ENCODE data around the gene MAP7D2. TPM values are rescaled to one million over a fixed set of nuclear protein-coding genes. Genes with fewer than 3 reads are reported as not detected.

Gene MAP7D2
- total and polyA plus RNA-seq, 2 of the 4 experiments (the other 2 are of a cell fraction), result 0.18 to 0.19 TPM

DNA sequence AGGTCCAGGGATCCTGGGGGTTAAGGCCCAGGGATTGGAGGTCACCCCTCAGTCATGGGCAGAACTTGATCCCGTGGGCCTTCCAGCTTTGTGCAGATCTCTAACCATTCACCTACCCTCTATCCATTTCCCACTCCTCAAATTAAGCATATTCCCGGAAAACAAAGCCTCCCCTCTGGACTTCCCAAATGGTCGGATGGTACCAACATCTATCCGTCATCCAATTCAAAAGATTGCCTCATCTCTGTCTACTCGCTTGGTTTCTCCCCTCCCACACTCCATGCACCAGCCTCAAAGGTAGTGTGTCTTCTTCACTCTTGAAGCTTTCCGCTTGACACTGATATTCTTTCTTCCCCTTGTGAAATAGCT, 125.4 kb downstream of the MAP7D2 start:
- Histone ChIP-seq H2BK15ac (ENCODE audit: low read depth, low read length) (peak overlapping the region; percentile 78; the same call in 1 of the 3 replicates), H3K27ac (ENCODE audit: insufficient read depth, low read length) (peak overlapping the region; percentile 56; the same call in 1 of the 2 replicates), H4K91ac (ENCODE audit: insufficient read depth, low read depth, low read length) (peak overlapping the region; percentile 70), H3K18ac (ENCODE audit: low read depth, low read length) (peak overlapping the region; percentile 87), H2BK20ac (ENCODE audit: low read depth, low read length) (no peak overlapping the region), H2AK5ac (ENCODE audit: low read depth, low read length) (0 out of 2 replicates have a peak overlapping the region, but pooled peaks have one; percentile 48), H3K36me3 (ENCODE audit: control insufficient read depth, insufficient read depth, low read length) (no peaks in the 10 kb centered on the region), H3K4me2 (ENCODE audit: low read depth, low read length) (peak overlapping the region; percentile 94), H3K9me3 (ENCODE audit: control insufficient read depth, insufficient read depth, low read length) (no peaks in the 10 kb centered on the region), H2AK9ac (replicated peaks; ENCODE audit: low read depth, low read length, poor library complexity) (no peak overlapping the region), H3K9ac (ENCODE audit: low read depth, low read length) (peak overlapping the region; percentile 50), H4K20me1 (ENCODE audit: insufficient read depth, low read length) (no peaks in the 10 kb centered on the region), H4K5ac (ENCODE audit: low read depth, low read length) (peak overlapping the region; percentile 99), H3K56ac (ENCODE audit: extremely low read depth, insufficient read depth, low read length) (no peak overlapping the region), H4K8ac (ENCODE audit: low read depth in 2 of 2, low read length in 2 of 2) (peak overlapping the region; percentile 93 to 99), H2AFZ (replicated peaks; ENCODE audit: low read length, poor library complexity) (peak overlapping the region; percentile 89), H3K14ac (replicated peaks; ENCODE audit: low read depth, low read length) (peak overlapping the region; percentile 17; the same call in 1 of the 2 replicates), H3K23ac (ENCODE audit: low read depth, low read length) (no peak overlapping the region), H3K9me1 (ENCODE audit: insufficient read depth, low read length) (0 out of 2 replicates have a peak, but pooled peaks cover 3% of the 10 kb centered on the region), H3K27me3 (ENCODE audit: control insufficient read depth, insufficient read depth, low read length) (peaks cover 1% of the 10 kb centered on the region), H3K4me1 (ENCODE audit: control insufficient read depth, insufficient read depth, low read length) (no peaks in the 10 kb centered on the region; the same call in 1 of the 2 replicates), H3K4ac (ENCODE audit: low read depth, low read length) (peak overlapping the region; percentile 33; the same call in 1 of the 2 replicates), H2BK5ac (ENCODE audit: low read depth, low read length, poor library complexity, severe bottlenecking) (peak overlapping the region; percentile 12), H3K79me1 (ENCODE audit: low read depth in 1 of 2, low read length in 2 of 2) (peaks cover 0 to 8% of the 10 kb centered on the region in 2 experiments; a peak in 1 of 4 replicates), H3K4me3 (ENCODE audit: insufficient read depth, low read depth, low read length) (peak overlapping the region; percentile 44; the same call in 1 of the 2 replicates), H2BK120ac (ENCODE audit: low read depth, low read length) (no peak overlapping the region)
- ChIA-PET POLR2A (ENCODE audit: unreplicated experiment) (no interaction called here), CTCF (no interaction called here)
- no peak for DNase-seq
- 68% methylated on average over 5 of the region's 6 CpGs; no CpG with 5 or more reads in 1 of the 2 experiments for WGBS, 2 experiments (ENCODE audit: extremely low coverage in 2 of 2, insufficient read length in 1 of 2)
- intact Hi-C loops (cut with micrococcal nuclease) (loop anchor here (1.0 to 10.0 kb wide), 5 partner anchors 76 to 619 kb away; partner anchors contain the start of gene MAP7D2), dilution Hi-C loops (cut with HindIII; ENCODE audit: low sequenced_read_pairs, unreplicated experiment) (no loop called here), in situ Hi-C loops (cut with MboI; ENCODE audit: low sequenced_read_pairs) (loop anchor here (25.0 kb wide), 1 partner anchor 629 kb away; no protein-coding TSS in a partner anchor)
- no TSS peak for BruUV-seq (replicated peaks)
- ATAC-seq (ENCODE audit: low read depth), result no peak
- TF ChIP-seq, protein P1, sequence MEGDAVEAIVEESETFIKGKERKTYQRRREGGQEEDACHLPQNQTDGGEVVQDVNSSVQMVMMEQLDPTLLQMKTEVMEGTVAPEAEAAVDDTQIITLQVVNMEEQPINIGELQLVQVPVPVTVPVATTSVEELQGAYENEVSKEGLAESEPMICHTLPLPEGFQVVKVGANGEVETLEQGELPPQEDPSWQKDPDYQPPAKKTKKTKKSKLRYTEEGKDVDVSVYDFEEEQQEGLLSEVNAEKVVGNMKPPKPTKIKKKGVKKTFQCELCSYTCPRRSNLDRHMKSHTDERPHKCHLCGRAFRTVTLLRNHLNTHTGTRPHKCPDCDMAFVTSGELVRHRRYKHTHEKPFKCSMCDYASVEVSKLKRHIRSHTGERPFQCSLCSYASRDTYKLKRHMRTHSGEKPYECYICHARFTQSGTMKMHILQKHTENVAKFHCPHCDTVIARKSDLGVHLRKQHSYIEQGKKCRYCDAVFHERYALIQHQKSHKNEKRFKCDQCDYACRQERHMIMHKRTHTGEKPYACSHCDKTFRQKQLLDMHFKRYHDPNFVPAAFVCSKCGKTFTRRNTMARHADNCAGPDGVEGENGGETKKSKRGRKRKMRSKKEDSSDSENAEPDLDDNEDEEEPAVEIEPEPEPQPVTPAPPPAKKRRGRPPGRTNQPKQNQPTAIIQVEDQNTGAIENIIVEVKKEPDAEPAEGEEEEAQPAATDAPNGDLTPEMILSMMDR (conservative IDR thresholded peaks at IDR 0.05; ENCODE audit: low read depth, low read length), result no peak
- TF ChIP-seq, protein P2, sequence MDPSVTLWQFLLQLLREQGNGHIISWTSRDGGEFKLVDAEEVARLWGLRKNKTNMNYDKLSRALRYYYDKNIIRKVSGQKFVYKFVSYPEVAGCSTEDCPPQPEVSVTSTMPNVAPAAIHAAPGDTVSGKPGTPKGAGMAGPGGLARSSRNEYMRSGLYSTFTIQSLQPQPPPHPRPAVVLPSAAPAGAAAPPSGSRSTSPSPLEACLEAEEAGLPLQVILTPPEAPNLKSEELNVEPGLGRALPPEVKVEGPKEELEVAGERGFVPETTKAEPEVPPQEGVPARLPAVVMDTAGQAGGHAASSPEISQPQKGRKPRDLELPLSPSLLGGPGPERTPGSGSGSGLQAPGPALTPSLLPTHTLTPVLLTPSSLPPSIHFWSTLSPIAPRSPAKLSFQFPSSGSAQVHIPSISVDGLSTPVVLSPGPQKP (IDR thresholded peaks at IDR 0.05; ENCODE audit: borderline replicate concordance, low read depth, low read length), result no peak
- TF ChIP-seq MAFK (IDR thresholded peaks at IDR 0.05; ENCODE audit: low read depth, low read length), result no peak
- no peak for TF ChIP-seq CEBPB (IDR thresholded peaks at IDR 0.05; ENCODE audit: low read depth, low read length)
- TF ChIP-seq SMC3 (IDR thresholded peaks at IDR 0.05; ENCODE audit: low read depth, low read length), result no peak
- TF ChIP-seq BHLHE40 (IDR thresholded peaks at IDR 0.05; ENCODE audit: low read depth, low read length), result no peak
- TF ChIP-seq MXI1 (IDR thresholded peaks at IDR 0.05; ENCODE audit: borderline replicate concordance, low read depth, low read length), result no peak
- TF ChIP-seq FOS (IDR thresholded peaks at IDR 0.05; ENCODE audit: low read depth, low read length), result no peak
- TF ChIP-seq RCOR1 (IDR thresholded peaks at IDR 0.05; ENCODE audit: insufficient replicate concordance, low read length), result no peak
- TF ChIP-seq RAD21 (IDR thresholded peaks at IDR 0.05; ENCODE audit: low read length), result no peak
- no peak for TF ChIP-seq RFX5 (IDR thresholded peaks at IDR 0.05; ENCODE audit: low read depth, low read length)
- no peak for TF ChIP-seq CHD1 (IDR thresholded peaks at IDR 0.05; ENCODE audit: low read depth, low read length)
- no peak for TF ChIP-seq NFE2L2 (IDR thresholded peaks at IDR 0.05; ENCODE audit: low read depth, low read length)
- no peak for TF ChIP-seq MAZ (IDR thresholded peaks at IDR 0.05; ENCODE audit: borderline replicate concordance, low read depth, low read length)
- TF ChIP-seq, protein P3, sequence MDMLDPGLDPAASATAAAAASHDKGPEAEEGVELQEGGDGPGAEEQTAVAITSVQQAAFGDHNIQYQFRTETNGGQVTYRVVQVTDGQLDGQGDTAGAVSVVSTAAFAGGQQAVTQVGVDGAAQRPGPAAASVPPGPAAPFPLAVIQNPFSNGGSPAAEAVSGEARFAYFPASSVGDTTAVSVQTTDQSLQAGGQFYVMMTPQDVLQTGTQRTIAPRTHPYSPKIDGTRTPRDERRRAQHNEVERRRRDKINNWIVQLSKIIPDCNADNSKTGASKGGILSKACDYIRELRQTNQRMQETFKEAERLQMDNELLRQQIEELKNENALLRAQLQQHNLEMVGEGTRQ (IDR thresholded peaks at IDR 0.05; ENCODE audit: low read depth, low read length), result no peak
- TF ChIP-seq POLR2A (IDR thresholded peaks at IDR 0.05; ENCODE audit: low read depth, low read length), result no peak

Measured in IMR-90 (cell line).